Glutamatergic neuron (in vitro differentiated cells): Measurements from ENCODE around the gene USP8. TPM values are rescaled to one million over a fixed set of nuclear protein-coding genes. Genes with fewer than 3 reads are reported as not detected.
A peak's percentile ranks its signal among the peaks of the same experiment; 100 is the strongest.
"Not testable (repeated sequence)": the region's sequence is repeated elsewhere in the genome, so short reads cannot be mapped to it uniquely, and the experiment has no call there.

Experiments
- DNase-seq: peaks from one replicate; pipeline ENCODE4 v3.0.0; 2022
- H3K27ac Mint-ChIP-seq: one replicate; pipeline ENCODE4 v1.8.0; 2020; ENCODE audit warnings: mild to moderate bottlenecking, mixed read lengths, inconsistent platforms; ENCODE audit not compliant: unreplicated experiment
- H3K27me3 Mint-ChIP-seq: one replicate; pipeline ENCODE4 v1.8.0; 2020; ENCODE audit warnings: mild to moderate bottlenecking, moderate library complexity, mixed read lengths, inconsistent platforms; ENCODE audit not compliant: unreplicated experiment
- H3K36me3 Mint-ChIP-seq: one replicate; pipeline ENCODE4 v1.8.0; 2020; ENCODE audit warnings: mild to moderate bottlenecking, mixed read lengths, inconsistent platforms; ENCODE audit not compliant: unreplicated experiment
- H3K4me1 Mint-ChIP-seq: one replicate; pipeline ENCODE4 v1.8.0; 2020; ENCODE audit warnings: mild to moderate bottlenecking, low read depth, mixed read lengths, inconsistent platforms; ENCODE audit not compliant: unreplicated experiment
- H3K4me3 Mint-ChIP-seq: one replicate; pipeline ENCODE4 v1.8.0; 2020; ENCODE audit warnings: mild to moderate bottlenecking, mixed read lengths, inconsistent platforms; ENCODE audit not compliant: unreplicated experiment
- H3K9me3 Mint-ChIP-seq: one replicate; pipeline ENCODE4 v1.8.0; 2020; ENCODE audit warnings: mild to moderate bottlenecking, moderate library complexity, mixed read lengths, inconsistent platforms; ENCODE audit not compliant: unreplicated experiment
- total RNA-seq: library from RNA; stranded (reverse); fragmentation: NEBNext Ultra II Directional; extraction: Animal tissue kit (Norgen Biotek cat#: 25700); gene quantifications from one replicate; pipeline ENCODE4 v1.2.1, GENCODE V29; 2021; ENCODE audit not compliant: unreplicated experiment
- TF ChIP-seq, protein P1 (sequence below): fragments of 200-600 bp; sonication (generic); IDR thresholded peaks from one replicate; pipeline ENCODE4 v1.5.0; 2021; ENCODE audit not compliant: partially characterized antibody, unreplicated experiment

USP8 gene
- total RNA-seq, 1 donor from 2014 or later, result 49.3 TPM

DNA sequence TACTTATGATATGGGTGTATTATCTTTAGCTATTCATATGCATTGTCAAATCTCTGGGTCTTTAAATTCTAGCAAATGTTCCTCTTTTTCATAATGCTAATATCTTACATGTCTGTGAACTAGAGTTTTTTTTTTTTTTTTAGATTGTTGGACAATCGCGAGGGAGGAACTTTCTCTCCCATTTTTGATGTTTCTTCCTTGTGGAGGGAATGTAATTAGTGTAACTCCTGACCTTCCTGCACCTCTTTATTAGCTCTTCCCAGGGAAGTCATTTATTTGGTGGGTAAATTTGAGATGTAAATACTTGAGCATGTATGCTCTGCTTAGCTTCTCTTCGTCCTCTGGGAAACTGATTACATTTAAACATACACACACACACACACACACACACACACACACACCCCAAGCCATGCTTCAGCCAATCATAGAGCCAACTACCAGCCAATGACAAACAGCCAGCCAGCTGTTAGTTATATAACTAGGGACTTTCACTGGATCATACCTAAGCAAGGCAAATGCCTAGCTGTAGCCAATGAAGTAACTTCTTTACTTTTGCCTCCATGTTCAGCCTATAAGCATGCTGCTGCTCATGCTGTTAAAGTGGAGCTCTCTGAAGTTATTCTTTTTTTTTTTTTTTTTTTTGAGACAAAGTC lies 8.3 kb upstream of the USP8 start:
- Mint-ChIP-seq H3K4me1 (no peaks in the 10 kb centered on the region), H3K36me3 (no peaks in the 10 kb centered on the region), H3K27me3 (peaks cover 3% of the 10 kb centered on the region), H3K9me3 (peaks cover 2% of the 10 kb centered on the region), H3K27ac (no peak overlapping the region), H3K4me3 (no peak overlapping the region)
- TF ChIP-seq, protein P1, sequence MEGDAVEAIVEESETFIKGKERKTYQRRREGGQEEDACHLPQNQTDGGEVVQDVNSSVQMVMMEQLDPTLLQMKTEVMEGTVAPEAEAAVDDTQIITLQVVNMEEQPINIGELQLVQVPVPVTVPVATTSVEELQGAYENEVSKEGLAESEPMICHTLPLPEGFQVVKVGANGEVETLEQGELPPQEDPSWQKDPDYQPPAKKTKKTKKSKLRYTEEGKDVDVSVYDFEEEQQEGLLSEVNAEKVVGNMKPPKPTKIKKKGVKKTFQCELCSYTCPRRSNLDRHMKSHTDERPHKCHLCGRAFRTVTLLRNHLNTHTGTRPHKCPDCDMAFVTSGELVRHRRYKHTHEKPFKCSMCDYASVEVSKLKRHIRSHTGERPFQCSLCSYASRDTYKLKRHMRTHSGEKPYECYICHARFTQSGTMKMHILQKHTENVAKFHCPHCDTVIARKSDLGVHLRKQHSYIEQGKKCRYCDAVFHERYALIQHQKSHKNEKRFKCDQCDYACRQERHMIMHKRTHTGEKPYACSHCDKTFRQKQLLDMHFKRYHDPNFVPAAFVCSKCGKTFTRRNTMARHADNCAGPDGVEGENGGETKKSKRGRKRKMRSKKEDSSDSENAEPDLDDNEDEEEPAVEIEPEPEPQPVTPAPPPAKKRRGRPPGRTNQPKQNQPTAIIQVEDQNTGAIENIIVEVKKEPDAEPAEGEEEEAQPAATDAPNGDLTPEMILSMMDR, result no peak
- DNase-seq, result no peak

DNA sequence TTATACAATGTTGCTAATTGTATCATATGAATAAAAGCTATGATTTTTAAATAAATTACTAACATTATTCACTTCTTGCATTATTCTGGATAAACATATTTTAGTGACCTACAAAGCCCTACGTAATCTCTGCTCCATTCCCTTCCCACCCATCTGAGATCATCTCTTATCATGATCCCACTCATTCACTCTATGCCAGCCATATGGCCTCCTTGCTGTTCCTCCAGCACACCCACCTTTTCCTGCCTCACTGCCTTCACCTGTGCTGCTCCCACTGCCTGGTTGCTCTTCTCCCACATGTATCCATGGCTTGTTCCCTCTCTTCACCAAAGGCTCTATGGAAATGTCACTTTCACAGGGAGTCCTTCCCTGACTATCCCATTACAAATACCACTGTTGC lies 7.3 kb upstream of the USP8 start:
- TF ChIP-seq, protein P1, result no peak
- Mint-ChIP-seq H3K4me1 (no peaks in the 10 kb centered on the region), H3K4me3 (no peak overlapping the region), H3K27ac (no peak overlapping the region), H3K27me3 (peaks cover 3% of the 10 kb centered on the region), H3K36me3 (no peaks in the 10 kb centered on the region), H3K9me3 (peaks cover 2% of the 10 kb centered on the region)
- no peak for DNase-seq

DNA sequence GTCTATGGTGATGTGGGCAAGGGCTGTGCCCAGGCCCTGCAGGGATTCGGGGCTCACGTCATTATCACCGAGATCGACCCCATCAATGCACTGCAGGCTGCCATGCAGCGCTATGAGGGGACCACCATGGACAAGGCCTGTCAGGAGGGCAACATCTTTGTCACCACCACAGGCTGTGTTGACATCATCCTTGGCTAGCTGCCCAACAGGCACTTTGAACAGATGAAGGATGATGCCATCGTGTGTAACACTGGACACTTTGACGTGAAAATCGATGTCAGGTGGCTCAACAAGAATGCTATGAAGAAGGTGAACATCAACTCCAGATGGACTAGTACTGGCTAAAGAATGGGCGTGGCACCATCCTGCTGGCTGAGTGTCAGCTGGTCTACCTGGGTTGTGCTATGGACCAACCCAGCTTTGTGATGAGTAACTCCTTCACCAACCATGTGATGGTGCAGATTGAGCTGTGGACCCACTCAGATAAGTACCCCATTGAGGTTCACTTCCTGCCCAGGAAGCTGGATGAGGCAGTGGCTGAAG lies 6.1 kb upstream of the USP8 start:
- no peak for DNase-seq
- Mint-ChIP-seq H3K27ac (no peak overlapping the region), H3K9me3 (peaks cover 2% of the 10 kb centered on the region), H3K27me3 (peaks cover 3% of the 10 kb centered on the region), H3K4me3 (no peak overlapping the region), H3K4me1 (no peaks in the 10 kb centered on the region), H3K36me3 (no peaks in the 10 kb centered on the region)
- TF ChIP-seq, protein P1, result no peak

DNA sequence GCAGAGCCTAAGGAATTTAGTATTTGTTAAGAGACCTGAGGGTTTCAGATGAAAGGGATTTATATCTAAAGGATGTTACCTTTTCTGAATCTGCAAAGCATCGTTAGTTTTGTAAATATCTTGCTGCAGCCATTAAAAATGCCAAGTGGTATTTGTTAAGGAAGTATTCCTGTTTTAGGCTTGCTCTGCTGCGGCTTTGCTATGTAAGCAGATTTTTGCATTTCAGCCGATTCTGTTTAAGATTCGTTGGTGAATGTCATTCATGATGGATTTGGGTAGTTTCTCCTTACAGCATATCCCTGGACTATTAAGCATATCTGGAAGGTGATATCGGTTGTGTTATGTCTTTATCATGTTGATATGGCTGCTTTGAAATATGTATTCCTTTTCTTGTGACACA lies 1.0 kb downstream of the USP8 start:
- H3K4me1 Mint-ChIP-seq, result peaks cover 5% of the 10 kb centered on the region
- H3K36me3 Mint-ChIP-seq, result no peaks in the 10 kb centered on the region
- no peak for DNase-seq
- no peaks in the 10 kb centered on the region for H3K27me3 Mint-ChIP-seq
- TF ChIP-seq, protein P1, result no peak
- peak overlapping the region; percentile 89 for H3K4me3 Mint-ChIP-seq
- H3K9me3 Mint-ChIP-seq, result no peaks in the 10 kb centered on the region
- no peak overlapping the region for H3K27ac Mint-ChIP-seq

DNA sequence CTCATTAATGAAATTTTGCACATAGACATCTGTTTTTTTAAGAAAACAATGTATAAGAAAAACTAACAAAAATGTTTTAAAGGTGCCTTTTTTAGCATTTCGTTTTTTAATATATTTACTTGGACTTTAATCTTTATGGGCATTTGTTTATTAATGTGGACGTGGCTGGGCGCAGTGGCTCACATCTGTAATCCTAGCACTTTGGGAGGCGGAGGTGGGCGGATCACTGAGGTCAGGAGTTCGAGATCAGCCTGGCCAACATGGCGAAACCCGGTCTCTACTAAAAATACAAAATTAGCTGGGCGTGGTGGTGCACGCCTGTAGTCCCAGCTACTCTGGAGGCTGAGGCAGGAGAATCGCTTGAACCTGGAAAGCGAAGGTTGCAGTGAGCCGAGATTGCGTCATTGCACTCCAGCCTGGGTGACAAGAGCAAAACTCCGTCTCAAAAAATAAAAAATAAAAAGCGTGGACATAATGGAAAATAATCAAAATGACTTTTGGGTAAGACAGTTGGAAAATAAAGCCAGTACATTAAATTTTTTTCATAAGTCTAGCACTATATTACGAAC lies 1.6 kb downstream of the USP8 start:
- not testable (repeated sequence) for H3K4me1 Mint-ChIP-seq, H3K27ac Mint-ChIP-seq, DNase-seq, H3K36me3 Mint-ChIP-seq, H3K27me3 Mint-ChIP-seq, H3K9me3 Mint-ChIP-seq
- peak overlapping the region; percentile 89 for H3K4me3 Mint-ChIP-seq
